ENCODE data around the gene TRPM3. TPM values are rescaled to one million over a fixed set of nuclear protein-coding genes. Genes with fewer than 3 reads are reported as not detected.

TRPM3 gene
- total RNA-seq, 1 experiment from 2014 or later: not detected

DNA sequence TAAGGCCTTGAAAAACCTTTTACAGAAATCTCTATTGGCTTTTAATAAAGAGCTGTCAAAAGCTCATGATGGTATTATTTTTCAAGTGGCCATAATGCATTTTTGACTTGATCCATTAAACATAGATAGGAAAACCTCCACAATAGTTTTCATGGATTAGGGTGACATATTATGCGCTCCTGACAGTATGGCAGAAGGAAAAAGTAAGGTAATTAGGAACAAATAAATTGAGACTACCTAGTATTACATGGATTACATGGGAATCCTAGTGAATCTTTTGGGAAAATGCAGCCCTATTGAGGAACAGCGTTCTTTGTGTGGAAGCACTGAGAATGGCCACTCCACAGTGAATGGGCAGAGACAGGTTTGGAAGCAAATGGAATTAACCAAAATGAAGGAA, 171.2 kb downstream of the TRPM3 start:
- Histone ChIP-seq H3K79me2 (ENCODE audit: low read length) (no peaks in the 10 kb centered on the region), H3K4me3 (ENCODE audit: low read length) (no peak overlapping the region), H3K4me2 (ENCODE audit: low read length) (no peak overlapping the region), H3K4me1 (ENCODE audit: insufficient read depth, low read length) (no peaks in the 10 kb centered on the region), H3K9me2 (replicated peaks; ENCODE audit: low read length) (no peaks in the 10 kb centered on the region), H3F3A (ENCODE audit: low read length, unreplicated experiment) (no peaks in the 10 kb centered on the region), H3K9me3 (ENCODE audit: low read length) (no peaks in the 10 kb centered on the region), H2AFZ (ENCODE audit: low read length) (no peak overlapping the region), H3K36me3 (ENCODE audit: low read depth, low read length) (no peaks in the 10 kb centered on the region), H4K20me1 (ENCODE audit: low read length) (no peaks in the 10 kb centered on the region), H3K27ac (ENCODE audit: low read length) (no peak overlapping the region), H3K27me3 (ENCODE audit: low read length) (no peaks in the 10 kb centered on the region), H3K9ac (ENCODE audit: low read length) (no peak overlapping the region)
- POLR2A ChIA-PET (ENCODE audit: unreplicated experiment): no interaction called here
- intact Hi-C loops (cut with micrococcal nuclease): no loop called here
- DNase-seq: no peak
- CTCF ChIA-PET: no interaction called here
- no peak for ATAC-seq
- no peak for TF ChIP-seq EZH2phosphoT487 (IDR thresholded peaks at IDR 0.05; ENCODE audit: borderline replicate concordance, low read length)
- TF ChIP-seq EZH2 (IDR thresholded peaks at IDR 0.05; ENCODE audit: low read length, unreplicated experiment): no peak
- TF ChIP-seq, protein P1, sequence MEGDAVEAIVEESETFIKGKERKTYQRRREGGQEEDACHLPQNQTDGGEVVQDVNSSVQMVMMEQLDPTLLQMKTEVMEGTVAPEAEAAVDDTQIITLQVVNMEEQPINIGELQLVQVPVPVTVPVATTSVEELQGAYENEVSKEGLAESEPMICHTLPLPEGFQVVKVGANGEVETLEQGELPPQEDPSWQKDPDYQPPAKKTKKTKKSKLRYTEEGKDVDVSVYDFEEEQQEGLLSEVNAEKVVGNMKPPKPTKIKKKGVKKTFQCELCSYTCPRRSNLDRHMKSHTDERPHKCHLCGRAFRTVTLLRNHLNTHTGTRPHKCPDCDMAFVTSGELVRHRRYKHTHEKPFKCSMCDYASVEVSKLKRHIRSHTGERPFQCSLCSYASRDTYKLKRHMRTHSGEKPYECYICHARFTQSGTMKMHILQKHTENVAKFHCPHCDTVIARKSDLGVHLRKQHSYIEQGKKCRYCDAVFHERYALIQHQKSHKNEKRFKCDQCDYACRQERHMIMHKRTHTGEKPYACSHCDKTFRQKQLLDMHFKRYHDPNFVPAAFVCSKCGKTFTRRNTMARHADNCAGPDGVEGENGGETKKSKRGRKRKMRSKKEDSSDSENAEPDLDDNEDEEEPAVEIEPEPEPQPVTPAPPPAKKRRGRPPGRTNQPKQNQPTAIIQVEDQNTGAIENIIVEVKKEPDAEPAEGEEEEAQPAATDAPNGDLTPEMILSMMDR (conservative IDR thresholded peaks at IDR 0.05; ENCODE audit: low read depth, low read length): no peak
- BruUV-seq (replicated peaks): no TSS peak

DNA sequence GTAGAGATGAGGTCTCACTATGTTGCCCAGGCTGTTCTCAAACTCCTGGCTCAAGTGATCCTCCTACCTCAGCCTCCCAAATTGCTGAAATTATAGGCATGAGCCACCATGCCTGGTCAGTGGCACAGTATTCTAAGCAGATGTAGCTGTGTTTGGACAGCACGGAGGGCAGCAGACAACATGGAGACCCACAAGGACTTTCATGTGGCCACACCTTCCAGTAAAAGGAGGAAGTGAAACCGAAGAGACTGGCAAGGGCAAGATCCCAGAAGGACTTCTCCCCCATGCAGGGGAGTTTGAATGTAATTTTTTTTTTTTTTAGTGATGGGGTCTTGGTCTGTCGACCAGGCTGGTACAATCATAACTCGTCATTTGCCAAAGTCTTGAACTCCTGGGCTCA, 172.2 kb downstream of the TRPM3 start:
- H4K20me1 ChIP-seq (ENCODE audit: low read length): no peaks in the 10 kb centered on the region
- H3K27me3 ChIP-seq (ENCODE audit: low read length): no peaks in the 10 kb centered on the region
- ChIA-PET POLR2A (ENCODE audit: unreplicated experiment) (no interaction called here), CTCF (no interaction called here)
- no peak for ATAC-seq
- no peak overlapping the region for H3K27ac ChIP-seq (ENCODE audit: low read length)
- H3K9me3 ChIP-seq (ENCODE audit: low read length): no peaks in the 10 kb centered on the region
- no peaks in the 10 kb centered on the region for H3F3A ChIP-seq (ENCODE audit: low read length, unreplicated experiment)
- no peaks in the 10 kb centered on the region for H3K9me2 ChIP-seq (replicated peaks; ENCODE audit: low read length)
- no peak overlapping the region for H3K4me3 ChIP-seq (ENCODE audit: low read length)
- no peak overlapping the region for H2AFZ ChIP-seq (ENCODE audit: low read length)
- no peaks in the 10 kb centered on the region for H3K36me3 ChIP-seq (ENCODE audit: low read depth, low read length)
- no peak overlapping the region for H3K9ac ChIP-seq (ENCODE audit: low read length)
- intact Hi-C loops (cut with micrococcal nuclease): no loop called here
- BruUV-seq (replicated peaks): no TSS peak
- no peak for DNase-seq
- no peaks in the 10 kb centered on the region for H3K79me2 ChIP-seq (ENCODE audit: low read length)
- TF ChIP-seq EZH2 (IDR thresholded peaks at IDR 0.05; ENCODE audit: low read length, unreplicated experiment) (no peak), EZH2phosphoT487 (IDR thresholded peaks at IDR 0.05; ENCODE audit: borderline replicate concordance, low read length) (no peak)
- TF ChIP-seq, protein P1 (conservative IDR thresholded peaks at IDR 0.05; ENCODE audit: low read depth, low read length): no peak
- no peak overlapping the region for H3K4me2 ChIP-seq (ENCODE audit: low read length)
- H3K4me1 ChIP-seq (ENCODE audit: insufficient read depth, low read length): no peaks in the 10 kb centered on the region

DNA sequence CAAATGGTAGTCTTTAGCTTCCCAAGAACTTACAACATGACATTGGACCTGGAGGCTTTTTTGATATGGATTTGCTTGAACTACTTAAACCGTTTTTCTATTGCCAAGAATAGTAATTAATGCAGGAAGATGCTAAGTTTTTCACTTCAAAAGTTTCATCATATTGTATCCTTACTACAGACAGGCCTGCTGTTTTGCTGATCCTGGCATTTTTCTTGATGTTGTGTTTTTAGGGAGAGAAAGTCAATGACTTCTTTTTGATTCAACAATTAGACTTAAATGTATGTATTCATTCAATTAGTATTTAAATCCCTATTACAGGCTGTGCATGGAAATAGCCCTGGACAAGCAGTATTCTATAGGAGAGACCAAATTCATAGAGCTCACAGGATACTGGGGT, 172.7 kb downstream of the TRPM3 start:
- TF ChIP-seq EZH2 (IDR thresholded peaks at IDR 0.05; ENCODE audit: low read length, unreplicated experiment): no peak
- TF ChIP-seq, protein P1 (conservative IDR thresholded peaks at IDR 0.05; ENCODE audit: low read depth, low read length): no peak
- TF ChIP-seq EZH2phosphoT487 (IDR thresholded peaks at IDR 0.05; ENCODE audit: borderline replicate concordance, low read length): no peak
- ATAC-seq: no peak
- intact Hi-C loops (cut with micrococcal nuclease): no loop called here
- Histone ChIP-seq H3K36me3 (ENCODE audit: low read depth, low read length) (no peaks in the 10 kb centered on the region), H3K27ac (ENCODE audit: low read length) (no peak overlapping the region), H3K4me2 (ENCODE audit: low read length) (no peak overlapping the region), H4K20me1 (ENCODE audit: low read length) (no peaks in the 10 kb centered on the region), H3K4me3 (ENCODE audit: low read length) (no peak overlapping the region), H3F3A (ENCODE audit: low read length, unreplicated experiment) (no peaks in the 10 kb centered on the region), H3K9me2 (replicated peaks; ENCODE audit: low read length) (no peaks in the 10 kb centered on the region), H3K9me3 (ENCODE audit: low read length) (no peaks in the 10 kb centered on the region), H3K79me2 (ENCODE audit: low read length) (no peaks in the 10 kb centered on the region), H3K9ac (ENCODE audit: low read length) (no peak overlapping the region), H3K27me3 (ENCODE audit: low read length) (no peaks in the 10 kb centered on the region), H3K4me1 (ENCODE audit: insufficient read depth, low read length) (no peaks in the 10 kb centered on the region), H2AFZ (ENCODE audit: low read length) (no peak overlapping the region)
- ChIA-PET POLR2A (ENCODE audit: unreplicated experiment) (no interaction called here), CTCF (no interaction called here)
- DNase-seq: no peak
- BruUV-seq (replicated peaks): no TSS peak

All from PC-3 (cell line).